Activated T-cell treated with anti-CD3 and anti-CD28 coated beads, Interleukin-2, amount 50 U/mL, for 72 hours (primary cell): ENCODE measurements around the gene RGPD8. TPM values are rescaled to one million over a fixed set of nuclear protein-coding genes. Genes with fewer than 3 reads are reported as not detected.
A peak's percentile ranks its signal among the peaks of the same experiment; 100 is the strongest.
"Not testable (repeated sequence)": the region's sequence is repeated elsewhere in the genome, so short reads cannot be mapped to it uniquely, and the experiment has no call there.

ENCODE experiments used
- ATAC-seq, 2 donors: fragments of 150-1000 bp; cut with Tn5 transposase; replicated peaks in 1 of 2; 2 replicates each; pipeline ENCODE4 v1.10.0; 2021; ENCODE audit warnings: moderate library complexity in 2 of 2, mild to moderate bottlenecking in 1 of 2
- DNase-seq, 2 donors: peaks; one replicate each; pipeline ENCODE4 v3.0.0; 2021 to 2022; ENCODE audit warnings: mixed read lengths in 1 of 2
- H3K27ac Mint-ChIP-seq: one replicate; pipeline ENCODE4 v1.8.0; 2022; ENCODE audit warnings: mild to moderate bottlenecking, moderate library complexity, mixed read lengths
- H3K27me3 Mint-ChIP-seq: one replicate; pipeline ENCODE4 v1.8.0; 2022; ENCODE audit warnings: low read depth, mixed read lengths
- H3K36me3 Mint-ChIP-seq, 2 donors: one replicate each; pipeline ENCODE4 v1.8.0; 2022; ENCODE audit warnings: mixed read lengths in 2 of 2, mild to moderate bottlenecking in 1 of 2; ENCODE audit not compliant: insufficient read depth in 2 of 2
- H3K4me1 Mint-ChIP-seq: one replicate; pipeline ENCODE4 v1.8.0; 2022; ENCODE audit warnings: low read depth, mixed read lengths
- H3K4me3 Mint-ChIP-seq, 2 donors: one replicate each; pipeline ENCODE4 v1.8.0; 2022; ENCODE audit warnings: mild to moderate bottlenecking in 2 of 2, mixed read lengths in 2 of 2, moderate library complexity in 2 of 2
- H3K9me3 Mint-ChIP-seq, 2 donors: one replicate each; pipeline ENCODE4 v1.8.0; 2022; ENCODE audit warnings: mixed read lengths in 2 of 2
- total RNA-seq, 2 donors: library from RNA; stranded (reverse); gene quantifications; one replicate each; pipeline ENCODE4 v1.2.3, GENCODE V29; 2022

The RGPD8 gene
- 10 to 100 TPM in 1 of 2 donors, 1 to 10 TPM in 1; 7.0 to 25.2 TPM for total RNA-seq

- Mint-ChIP-seq H3K4me1 (peaks cover 29% of the 10 kb centered on the region), H3K27ac (peak within 1 kb of the TSS; percentile 5), H3K4me3 (peak within 1 kb of the TSS; percentile 70 to 86)
- H3K9me3 Mint-ChIP-seq, H3K36me3 Mint-ChIP-seq, H3K27me3 Mint-ChIP-seq: not testable (repeated sequence)
- DNase-seq, result peak; percentile 93
- peak; percentile 100 for ATAC-seq
Measured at GRCh38 chr2:112433480-112433879, at the start of gene RGPD8. Gene RGPD8, minus strand, starts transcription at chr2:112433645. Its CDS starts 192 bp downstream, at chr2:112433453.

GRCh38 chr2:112483042-112483473, 49.6 kb upstream of the RGPD8 start:
- peak overlapping the region; percentile 90 to 93 for H3K4me3 Mint-ChIP-seq
- ATAC-seq, result no peak
- peaks cover 62% of the 10 kb centered on the region for H3K4me1 Mint-ChIP-seq
- peaks cover 3 to 6% of the 10 kb centered on the region in 2 donors for H3K36me3 Mint-ChIP-seq
- H3K27me3 Mint-ChIP-seq, result no peaks in the 10 kb centered on the region
- peak overlapping the region; percentile 81 for H3K27ac Mint-ChIP-seq
- no peak for DNase-seq
- H3K9me3 Mint-ChIP-seq, result no peaks in the 10 kb centered on the region

- no peaks in the 10 kb centered on the region for H3K27me3 Mint-ChIP-seq
- DNase-seq (peak; percentile 49 to 57), ATAC-seq (peak; percentile 5 to 12)
- H3K4me3 Mint-ChIP-seq, result peak overlapping the region; percentile 90 to 93
- no peaks in the 10 kb centered on the region for H3K9me3 Mint-ChIP-seq
- peaks cover 57% of the 10 kb centered on the region for H3K4me1 Mint-ChIP-seq
- peak overlapping the region; percentile 43 for H3K27ac Mint-ChIP-seq
- H3K36me3 Mint-ChIP-seq, result peaks cover 2 to 6% of the 10 kb centered on the region in 2 donors
Measured at GRCh38 chr2:112482309-112483041, 49.0 kb upstream of the RGPD8 start.

- H3K4me3 Mint-ChIP-seq, result peak within 1 kb of the TSS; percentile 93 to 95
- DNase-seq (peak; percentile 87 to 89), ATAC-seq (peak; percentile 78 to 86)
- peaks cover 51% of the 10 kb centered on the region for H3K4me1 Mint-ChIP-seq
- H3K27me3 Mint-ChIP-seq, result no peaks in the 10 kb centered on the region
- H3K27ac Mint-ChIP-seq, result peak within 1 kb of the TSS; percentile 90
- no peaks in the 10 kb centered on the region for H3K9me3 Mint-ChIP-seq
- H3K36me3 Mint-ChIP-seq, result peaks cover 2 to 6% of the 10 kb centered on the region in 2 donors
Measured at GRCh38 chr2:112481528-112482233, 48.2 kb upstream of the RGPD8 start, which contains the start of gene TTL. Gene TTL, plus strand, starts transcription at chr2:112482156. Its CDS starts 189 bp downstream, at chr2:112482345.

GRCh38 chr2:112481050-112481527, 47.6 kb upstream of the RGPD8 start:
- no peaks in the 10 kb centered on the region for H3K27me3 Mint-ChIP-seq
- no peaks in the 10 kb centered on the region for H3K9me3 Mint-ChIP-seq
- H3K4me1 Mint-ChIP-seq, result peaks cover 46% of the 10 kb centered on the region
- peak; percentile 78 to 79 for ATAC-seq
- H3K4me3 Mint-ChIP-seq, result peak overlapping the region; percentile 91 to 95
- H3K27ac Mint-ChIP-seq, result peak overlapping the region; percentile 90
- peaks cover 2 to 6% of the 10 kb centered on the region in 2 donors for H3K36me3 Mint-ChIP-seq
- DNase-seq, result peak; percentile 86 to 89

- Mint-ChIP-seq H3K27ac (peak overlapping the region; percentile 90), H3K4me3 (peak overlapping the region; percentile 91 to 95), H3K4me1 (peaks cover 41% of the 10 kb centered on the region), H3K9me3 (no peaks in the 10 kb centered on the region), H3K36me3 (peaks cover 2 to 6% of the 10 kb centered on the region in 2 donors), H3K27me3 (no peaks in the 10 kb centered on the region)
- ATAC-seq (no peak), DNase-seq (peak in 1 of 2 donors; percentile 22)
Measured at GRCh38 chr2:112480530-112481049, 47.1 kb upstream of the RGPD8 start.

GRCh38 chr2:112476434-112476833, 43.0 kb upstream of the RGPD8 start:
- Mint-ChIP-seq H3K9me3 (no peaks in the 10 kb centered on the region), H3K4me1 (peaks cover 25% of the 10 kb centered on the region), H3K27ac (no peak overlapping the region), H3K4me3 (no peak overlapping the region), H3K27me3 (no peaks in the 10 kb centered on the region), H3K36me3 (peaks cover 0 to 3% of the 10 kb centered on the region in 2 donors)
- ATAC-seq (no peak), DNase-seq (no peak)

GRCh38 chr2:112474844-112475486, 41.5 kb upstream of the RGPD8 start:
- Mint-ChIP-seq H3K9me3 (no peaks in the 10 kb centered on the region), H3K4me1 (peaks cover 12% of the 10 kb centered on the region), H3K27ac (no peak overlapping the region), H3K27me3 (no peaks in the 10 kb centered on the region), H3K4me3 (no peak overlapping the region), H3K36me3 (no peaks in the 10 kb centered on the region)
- DNase-seq, result no peak
- no peak for ATAC-seq

- Mint-ChIP-seq H3K4me1 (peaks cover 12% of the 10 kb centered on the region), H3K36me3 (no peaks in the 10 kb centered on the region), H3K27me3 (no peaks in the 10 kb centered on the region), H3K4me3 (no peak overlapping the region), H3K9me3 (no peaks in the 10 kb centered on the region), H3K27ac (no peak overlapping the region)
- DNase-seq (no peak), ATAC-seq (peak in 1 of 2 donors; percentile 22)
Measured at GRCh38 chr2:112472547-112473263, 39.3 kb upstream of the RGPD8 start.

GRCh38 chr2:112465382-112465781, 31.9 kb upstream of the RGPD8 start:
- DNase-seq (no peak), ATAC-seq (no peak)
- Mint-ChIP-seq H3K27me3 (peaks cover 20% of the 10 kb centered on the region), H3K4me1 (no peaks in the 10 kb centered on the region), H3K27ac (no peak overlapping the region), H3K36me3 (no peaks in the 10 kb centered on the region), H3K9me3 (no peaks in the 10 kb centered on the region), H3K4me3 (no peak overlapping the region)

- Mint-ChIP-seq H3K9me3 (no peaks in the 10 kb centered on the region), H3K27ac (no peak overlapping the region), H3K36me3 (no peaks in the 10 kb centered on the region), H3K4me3 (no peak overlapping the region), H3K4me1 (no peaks in the 10 kb centered on the region), H3K27me3 (peaks cover 20% of the 10 kb centered on the region)
- ATAC-seq (no peak), DNase-seq (no peak)
Measured at GRCh38 chr2:112463256-112463655, 29.8 kb upstream of the RGPD8 start.

GRCh38 chr2:112462178-112462577, 28.7 kb upstream of the RGPD8 start:
- Mint-ChIP-seq H3K36me3 (no peaks in the 10 kb centered on the region), H3K4me3 (no peak overlapping the region), H3K4me1 (no peaks in the 10 kb centered on the region), H3K9me3 (peaks cover 0 to 2% of the 10 kb centered on the region in 2 donors), H3K27me3 (peaks cover 20% of the 10 kb centered on the region), H3K27ac (no peak overlapping the region)
- ATAC-seq (no peak), DNase-seq (no peak)
